Measurements from ENCODE around the gene CARMIL1. TPM values are rescaled to one million over a fixed set of nuclear protein-coding genes. Genes with fewer than 3 reads are reported as not detected.
"Not testable (repeated sequence)": the region's sequence is repeated elsewhere in the genome, so short reads cannot be mapped to it uniquely, and the experiment has no call there.

Gene CARMIL1
- total RNA-seq, 2 donors from 2014 or later = 3.5 to 4.8 TPM

DNA sequence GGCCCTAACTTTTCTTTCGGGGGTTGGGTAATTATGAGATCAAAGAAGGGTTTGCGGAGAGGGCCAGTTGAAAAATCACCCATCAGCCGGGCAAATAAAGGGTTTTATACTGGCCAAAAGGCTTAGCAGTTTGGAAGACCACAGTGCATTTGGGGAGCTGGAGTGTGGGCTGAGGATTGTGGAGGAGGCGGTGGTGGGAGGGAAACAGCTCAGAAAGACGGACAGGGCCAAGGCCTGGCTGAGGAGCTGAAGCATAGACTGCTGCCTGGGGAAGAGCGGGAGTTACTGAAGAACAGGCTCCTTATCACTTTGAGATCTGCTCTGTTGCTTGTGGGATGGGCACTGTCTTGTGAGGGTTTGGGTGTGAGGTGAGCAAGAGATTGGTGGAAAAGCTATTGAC, 144.2 kb downstream of the CARMIL1 start:
- DNase-seq (no peak), ATAC-seq (no peak)
- no peaks in the 10 kb centered on the region for H3K27me3 Mint-ChIP-seq
- no peaks in the 10 kb centered on the region for H3K36me3 Mint-ChIP-seq (ENCODE audit: low read depth)
- no peaks in the 10 kb centered on the region for H3K4me1 Mint-ChIP-seq
- H3K27ac Mint-ChIP-seq = no peak overlapping the region
- H3K4me3 Mint-ChIP-seq = no peak overlapping the region
- H3K9me3 ChIP-seq (ENCODE audit: control insufficient read depth, low read length, poor library complexity, severe bottlenecking) = no peaks in the 10 kb centered on the region

DNA sequence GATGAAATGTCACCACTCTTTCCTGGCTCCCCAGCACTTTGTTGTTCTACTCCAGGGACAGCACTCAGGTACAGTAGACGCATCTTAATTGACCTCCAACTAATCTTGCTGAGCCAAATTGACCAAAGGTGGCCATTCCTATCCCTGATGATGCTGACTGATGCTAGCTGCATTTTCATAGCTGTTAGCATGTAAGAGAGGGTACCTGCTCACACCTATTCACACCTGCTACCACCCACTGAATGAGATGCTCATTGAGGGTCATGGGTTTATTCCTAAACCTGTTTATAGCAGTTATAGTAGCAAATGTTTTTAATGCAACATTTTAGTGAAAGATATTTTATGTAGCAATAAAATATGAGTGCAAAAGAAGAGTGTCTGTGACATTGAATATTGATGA, 145.1 kb downstream of the CARMIL1 start:
- no peak overlapping the region for H3K4me3 Mint-ChIP-seq
- no peaks in the 10 kb centered on the region for H3K36me3 Mint-ChIP-seq (ENCODE audit: low read depth)
- ATAC-seq (no peak), DNase-seq (no peak)
- no peaks in the 10 kb centered on the region for H3K4me1 Mint-ChIP-seq
- H3K9me3 ChIP-seq (ENCODE audit: control insufficient read depth, low read length, poor library complexity, severe bottlenecking) = no peaks in the 10 kb centered on the region
- no peaks in the 10 kb centered on the region for H3K27me3 Mint-ChIP-seq
- peak overlapping the region; percentile 6 for H3K27ac Mint-ChIP-seq

DNA sequence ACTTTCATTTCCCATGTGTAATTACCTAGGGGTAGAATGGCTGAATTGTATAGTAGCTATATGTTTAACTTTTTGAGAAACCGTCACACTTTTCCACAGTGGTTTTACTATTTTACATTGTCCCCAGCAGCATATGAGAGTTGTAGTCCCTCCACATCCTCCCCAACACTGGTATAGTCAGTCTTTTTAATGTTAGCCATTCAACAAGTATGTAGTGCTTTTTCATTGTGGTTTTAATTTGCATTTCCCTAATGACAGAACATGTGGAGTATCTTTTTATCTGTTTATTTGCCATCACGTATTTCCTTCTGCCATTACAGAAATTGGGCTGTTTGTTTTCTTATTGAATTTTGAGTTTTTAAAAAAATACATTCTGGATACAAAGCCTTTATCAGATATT, 148.4 kb downstream of the CARMIL1 start:
- no peak overlapping the region for H3K4me3 Mint-ChIP-seq
- DNase-seq (no peak), ATAC-seq (no peak)
- H3K27me3 Mint-ChIP-seq = no peaks in the 10 kb centered on the region
- H3K27ac Mint-ChIP-seq = no peak overlapping the region
- no peaks in the 10 kb centered on the region for H3K36me3 Mint-ChIP-seq (ENCODE audit: low read depth)
- H3K9me3 ChIP-seq (ENCODE audit: control insufficient read depth, low read length, poor library complexity, severe bottlenecking) = no peaks in the 10 kb centered on the region
- no peaks in the 10 kb centered on the region for H3K4me1 Mint-ChIP-seq

DNA sequence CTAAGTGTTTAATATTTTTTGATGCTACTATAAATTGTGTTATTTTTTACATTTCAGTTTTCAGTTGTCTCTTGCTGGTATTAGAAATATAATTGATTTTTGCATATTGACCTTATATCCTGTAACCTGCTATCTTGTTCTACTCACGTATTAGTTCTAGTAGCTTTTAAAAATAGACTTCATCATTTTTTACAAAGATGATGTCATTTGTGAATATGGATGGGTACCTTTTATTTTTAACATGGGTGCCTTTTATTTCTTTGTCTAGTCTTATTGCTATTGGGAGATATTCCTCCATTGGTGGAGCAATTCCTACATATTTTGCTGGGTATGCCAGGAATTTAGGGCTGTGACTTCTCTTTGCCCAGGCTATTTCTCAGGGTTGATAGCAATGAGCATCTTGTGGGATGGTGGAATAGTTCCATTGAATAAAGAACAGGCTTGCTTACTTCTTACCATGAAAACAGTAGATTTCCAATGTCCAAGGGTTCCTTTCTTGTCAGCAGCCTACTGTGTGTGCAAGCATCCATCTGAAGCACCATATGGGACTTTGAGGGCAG, 149.7 kb downstream of the CARMIL1 start:
- Mint-ChIP-seq H3K27me3 (no peaks in the 10 kb centered on the region), H3K36me3 (ENCODE audit: low read depth) (no peaks in the 10 kb centered on the region), H3K27ac (no peak overlapping the region), H3K4me3 (no peak overlapping the region), H3K4me1 (no peaks in the 10 kb centered on the region)
- H3K9me3 ChIP-seq (ENCODE audit: control insufficient read depth, low read length, poor library complexity, severe bottlenecking) = no peaks in the 10 kb centered on the region
- DNase-seq (no peak), ATAC-seq (no peak)

DNA sequence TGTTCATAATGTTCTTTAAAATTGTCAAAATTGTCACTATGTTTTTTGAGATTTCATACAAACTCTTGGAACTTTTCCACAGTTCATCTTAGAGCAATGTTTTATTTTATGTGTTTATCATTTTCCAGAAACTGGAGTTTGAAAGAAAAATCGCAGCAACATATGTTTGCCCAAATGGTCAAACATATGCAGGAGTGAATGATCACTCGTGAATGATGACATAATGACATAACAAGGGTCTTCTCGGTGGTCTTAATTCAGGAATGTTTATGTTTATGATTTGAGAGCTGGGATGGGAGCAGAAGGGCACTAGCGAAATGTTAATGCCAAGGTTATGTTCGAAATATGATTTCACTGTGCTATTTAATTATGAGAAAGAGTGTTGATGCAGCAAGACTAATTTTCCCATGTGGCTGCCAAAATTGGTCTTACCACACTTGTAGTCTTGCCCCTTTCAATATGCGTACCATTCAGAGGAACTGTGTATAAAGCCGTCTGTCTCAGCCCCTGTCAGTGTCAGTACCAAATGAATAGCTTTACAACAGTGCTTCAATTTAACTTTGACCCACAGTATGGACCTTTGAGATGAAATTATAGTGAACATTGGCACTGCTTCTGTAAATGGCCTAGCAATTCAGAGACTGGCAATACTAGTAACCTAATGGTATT, 152.3 kb downstream of the CARMIL1 start:
- Mint-ChIP-seq H3K36me3 (ENCODE audit: low read depth) (no peaks in the 10 kb centered on the region), H3K4me3 (no peak overlapping the region), H3K27me3 (no peaks in the 10 kb centered on the region), H3K4me1 (no peaks in the 10 kb centered on the region), H3K27ac (no peak overlapping the region)
- DNase-seq (no peak), ATAC-seq (no peak)
- no peaks in the 10 kb centered on the region for H3K9me3 ChIP-seq (ENCODE audit: control insufficient read depth, low read length, poor library complexity, severe bottlenecking)

DNA sequence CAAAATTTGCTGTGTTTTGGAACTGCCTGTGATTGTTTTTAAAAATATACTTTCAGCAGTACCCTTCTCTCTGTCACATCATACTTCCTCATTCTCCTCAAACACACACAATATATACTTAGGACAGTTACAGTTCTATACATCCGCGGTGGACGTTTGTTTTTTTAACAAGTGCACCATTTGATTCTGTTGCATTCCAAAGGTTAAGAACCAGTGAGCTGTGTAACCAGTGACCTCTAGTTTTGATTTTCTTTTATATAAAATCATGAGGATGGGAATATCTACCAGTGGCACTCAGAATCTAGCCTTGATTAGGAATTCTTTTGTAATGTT, 152.8 kb downstream of the CARMIL1 start:
- no peak overlapping the region for H3K27ac Mint-ChIP-seq
- no peaks in the 10 kb centered on the region for H3K27me3 Mint-ChIP-seq
- ATAC-seq = no peak
- H3K4me1 Mint-ChIP-seq = no peaks in the 10 kb centered on the region
- H3K9me3 ChIP-seq (ENCODE audit: control insufficient read depth, low read length, poor library complexity, severe bottlenecking) = no peaks in the 10 kb centered on the region
- no peaks in the 10 kb centered on the region for H3K36me3 Mint-ChIP-seq (ENCODE audit: low read depth)
- no peak overlapping the region for H3K4me3 Mint-ChIP-seq
- DNase-seq = no peak

DNA sequence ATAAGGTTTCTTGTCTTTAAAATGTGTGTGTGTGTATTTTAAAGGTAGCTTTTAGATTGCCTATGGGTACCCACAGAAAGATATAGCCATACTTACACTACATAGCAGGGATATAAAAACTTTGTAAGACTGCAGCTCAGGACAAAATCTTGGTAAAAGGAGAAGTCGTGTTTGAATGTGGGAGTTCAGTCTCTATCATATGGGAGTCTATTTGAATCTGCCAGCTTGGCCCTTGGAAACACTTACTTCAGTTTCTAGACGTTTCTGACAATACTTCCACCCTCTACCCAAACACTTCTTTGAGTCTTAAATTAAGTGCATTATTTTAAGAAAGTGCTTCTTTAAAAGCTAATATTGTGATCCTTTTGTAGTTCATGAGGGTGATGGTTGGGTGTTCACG, 155.7 kb downstream of the CARMIL1 start:
- no peak overlapping the region for H3K4me3 Mint-ChIP-seq
- DNase-seq (no peak), ATAC-seq (no peak)
- H3K27ac Mint-ChIP-seq = no peak overlapping the region
- H3K36me3 Mint-ChIP-seq (ENCODE audit: low read depth) = no peaks in the 10 kb centered on the region
- H3K9me3 ChIP-seq (ENCODE audit: control insufficient read depth, low read length, poor library complexity, severe bottlenecking) = no peaks in the 10 kb centered on the region
- no peaks in the 10 kb centered on the region for H3K27me3 Mint-ChIP-seq
- H3K4me1 Mint-ChIP-seq = no peaks in the 10 kb centered on the region

DNA sequence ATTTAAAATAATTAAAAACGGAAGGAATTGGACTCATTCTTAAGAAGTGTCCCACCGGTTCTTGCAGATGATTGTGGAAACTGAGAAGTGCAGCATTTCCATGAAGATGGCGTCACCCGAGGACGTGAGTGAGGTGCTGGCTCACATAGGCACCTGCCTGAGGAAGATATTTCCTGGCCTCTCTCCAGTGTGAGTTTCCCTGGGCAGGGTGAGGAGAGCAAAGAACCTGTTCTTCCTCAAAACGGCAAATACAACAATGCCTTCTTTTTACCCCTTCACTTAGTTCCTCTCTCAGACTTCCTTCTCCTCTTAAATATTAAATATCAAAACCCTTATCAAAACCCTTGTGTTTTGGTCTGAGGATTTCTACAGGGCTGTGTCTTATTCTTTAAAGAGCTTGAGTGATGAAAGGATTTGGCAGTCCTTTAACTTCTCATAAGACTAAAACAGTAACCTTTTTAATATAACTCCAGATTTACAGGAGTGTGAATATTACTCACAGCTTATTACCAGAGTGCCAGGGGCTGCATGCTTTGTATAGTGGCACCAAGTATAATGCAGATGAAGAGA, 156.3 kb downstream of the CARMIL1 start:
- ATAC-seq = no peak
- DNase-seq = no peak

DNA sequence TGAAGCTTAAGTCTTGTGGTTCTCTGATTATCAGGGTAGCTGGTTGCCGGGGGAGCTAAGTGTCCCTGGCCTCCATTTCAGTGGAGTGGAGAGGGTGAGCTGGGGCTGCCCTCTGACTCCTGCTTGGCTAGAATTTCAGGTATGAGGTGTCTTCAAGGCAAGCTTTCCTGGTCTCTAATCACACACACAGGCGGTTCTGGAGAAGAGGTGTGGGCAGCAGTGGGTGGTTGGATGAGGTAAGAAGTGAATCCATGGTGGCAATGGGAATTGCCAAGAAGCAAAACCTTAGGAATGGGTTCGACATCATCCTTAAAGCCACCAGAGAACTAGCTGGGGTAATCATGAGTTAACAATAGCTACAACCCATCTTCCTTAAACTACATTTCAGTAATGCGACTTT, 157.6 kb downstream of the CARMIL1 start:
- H3K9me3 ChIP-seq (ENCODE audit: control insufficient read depth, low read length, poor library complexity, severe bottlenecking) = no peaks in the 10 kb centered on the region
- peaks cover 2% of the 10 kb centered on the region for H3K4me1 Mint-ChIP-seq
- H3K36me3 Mint-ChIP-seq (ENCODE audit: low read depth) = no peaks in the 10 kb centered on the region
- H3K27me3 Mint-ChIP-seq = no peaks in the 10 kb centered on the region
- no peak for ATAC-seq
- no peak overlapping the region for H3K4me3 Mint-ChIP-seq
- DNase-seq = no peak
- no peak overlapping the region for H3K27ac Mint-ChIP-seq

More for the DNA sequence above, 156.3 kb downstream of the CARMIL1 start:
- no peaks in the 10 kb centered on the region for H3K9me3 ChIP-seq (ENCODE audit: control insufficient read depth, low read length, poor library complexity, severe bottlenecking)
- Mint-ChIP-seq H3K27ac (no peak overlapping the region), H3K27me3 (no peaks in the 10 kb centered on the region), H3K4me3 (no peak overlapping the region), H3K36me3 (ENCODE audit: low read depth) (no peaks in the 10 kb centered on the region), H3K4me1 (no peaks in the 10 kb centered on the region)

DNA sequence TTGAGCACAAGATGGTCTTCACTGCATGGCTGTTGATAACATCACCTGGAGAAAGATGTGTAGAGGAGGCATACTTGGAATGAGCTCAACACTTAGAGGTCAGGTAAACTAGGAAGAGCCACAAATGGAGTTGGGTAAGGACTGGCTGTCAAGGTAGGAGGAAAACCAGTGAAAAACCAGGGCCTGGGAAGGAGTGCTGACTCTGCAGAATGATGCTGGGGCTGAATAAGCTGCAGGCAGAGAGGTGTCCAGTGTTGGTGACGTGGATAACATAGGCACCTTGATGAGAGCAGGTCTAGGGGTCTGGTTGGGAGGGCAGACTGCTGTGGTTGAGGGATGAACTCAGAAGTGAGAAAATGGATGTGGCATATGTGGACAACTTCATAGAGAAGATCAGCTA, 160.2 kb downstream of the CARMIL1 start:
- H3K27me3 Mint-ChIP-seq = no peaks in the 10 kb centered on the region

DNA sequence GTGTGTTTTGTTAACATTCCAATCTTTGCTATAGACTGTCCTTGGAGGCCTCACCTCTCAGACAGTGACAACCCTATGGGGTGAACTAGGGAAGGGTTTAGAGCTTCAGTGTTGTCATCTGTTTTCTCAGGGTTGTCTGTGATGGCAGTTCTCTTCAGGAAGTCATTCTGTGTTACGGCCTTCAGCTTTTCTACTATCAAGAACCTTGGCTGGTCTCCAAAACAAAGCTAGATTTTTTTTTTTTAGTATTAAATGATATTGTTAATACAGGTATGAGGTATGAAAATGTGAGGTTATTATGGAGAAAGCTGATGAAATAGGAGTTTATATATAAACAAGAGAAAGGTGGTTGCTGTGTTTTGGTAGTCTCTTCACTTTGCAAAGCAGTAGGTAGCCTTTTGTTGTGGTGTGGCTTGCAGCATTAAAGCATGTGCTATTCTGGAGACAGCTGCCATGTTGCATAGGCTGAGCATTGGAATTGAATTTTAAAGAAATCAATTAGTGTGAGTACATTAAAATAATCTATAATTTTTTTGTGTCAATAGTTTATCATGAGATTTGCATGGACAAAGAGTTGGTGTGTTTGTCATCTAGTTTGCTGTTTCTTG, 162.6 kb downstream of the CARMIL1 start:
- H3K36me3 Mint-ChIP-seq (ENCODE audit: low read depth) = no peaks in the 10 kb centered on the region
- H3K4me3 Mint-ChIP-seq = no peak overlapping the region
- peak; percentile 46 for ATAC-seq
- H3K9me3 ChIP-seq (ENCODE audit: control insufficient read depth, low read length, poor library complexity, severe bottlenecking) = no peaks in the 10 kb centered on the region
- DNase-seq = no peak
- H3K27ac Mint-ChIP-seq = peak overlapping the region; percentile 78
- H3K4me1 Mint-ChIP-seq = peaks cover 2% of the 10 kb centered on the region
- H3K27me3 Mint-ChIP-seq = no peaks in the 10 kb centered on the region

More for the DNA sequence above, 160.2 kb downstream of the CARMIL1 start:
- Mint-ChIP-seq H3K4me3 (no peak overlapping the region), H3K36me3 (ENCODE audit: low read depth) (no peaks in the 10 kb centered on the region), H3K27ac (no peak overlapping the region), H3K4me1 (peaks cover 2% of the 10 kb centered on the region)
- ATAC-seq = no peak
- H3K9me3 ChIP-seq (ENCODE audit: control insufficient read depth, low read length, poor library complexity, severe bottlenecking) = no peaks in the 10 kb centered on the region
- no peak for DNase-seq

DNA sequence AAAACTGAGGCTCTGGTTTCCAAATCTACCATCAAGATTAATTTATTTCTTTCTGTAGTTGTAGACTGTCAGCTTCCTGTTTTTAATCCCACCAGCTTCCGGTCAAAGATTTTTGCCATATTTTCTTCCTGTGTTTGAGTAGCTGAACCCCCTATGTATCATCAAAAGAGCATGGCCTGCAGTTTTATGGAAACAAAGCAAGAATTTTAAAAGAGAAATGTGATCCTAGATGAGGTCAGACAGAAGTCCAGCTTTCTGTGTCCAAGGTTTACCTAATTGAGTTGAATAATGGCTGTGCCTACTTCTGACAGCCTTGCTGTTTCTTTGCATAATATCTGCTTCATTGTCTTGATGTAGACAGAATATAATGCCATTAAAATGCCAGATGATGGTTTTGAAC, 163.7 kb downstream of the CARMIL1 start:
- H3K4me1 Mint-ChIP-seq = peaks cover 5% of the 10 kb centered on the region
- H3K9me3 ChIP-seq (ENCODE audit: control insufficient read depth, low read length, poor library complexity, severe bottlenecking) = no peaks in the 10 kb centered on the region
- no peak overlapping the region for H3K4me3 Mint-ChIP-seq
- DNase-seq (no peak), ATAC-seq (no peak)
- H3K27ac Mint-ChIP-seq = no peak overlapping the region
- H3K27me3 Mint-ChIP-seq = no peaks in the 10 kb centered on the region
- H3K36me3 Mint-ChIP-seq (ENCODE audit: low read depth) = no peaks in the 10 kb centered on the region

DNA sequence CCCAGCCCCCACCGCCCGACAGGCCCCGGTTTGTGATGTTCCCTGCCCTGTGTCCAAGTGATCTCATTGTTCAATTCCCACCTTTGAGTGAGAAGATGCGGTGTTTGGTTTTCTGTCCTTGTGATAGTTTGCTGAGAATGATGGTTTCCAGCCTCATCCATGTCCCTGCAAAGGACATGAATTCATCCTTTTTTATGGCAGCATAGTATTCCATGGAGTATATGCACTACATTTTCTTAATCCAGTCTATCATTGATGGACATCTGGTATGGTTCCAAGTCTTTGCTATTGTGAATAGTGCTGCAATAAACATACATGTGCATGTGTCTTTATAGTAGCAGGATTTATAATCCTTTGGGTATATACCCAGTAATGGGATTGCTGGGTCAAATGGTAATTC, 165.3 kb downstream of the CARMIL1 start:
- not testable (repeated sequence) for H3K36me3 Mint-ChIP-seq (ENCODE audit: low read depth); H3K4me3 Mint-ChIP-seq

More for the DNA sequence above, 165.3 kb downstream of the CARMIL1 start:
- not testable (repeated sequence) for H3K9me3 ChIP-seq (ENCODE audit: control insufficient read depth, low read length, poor library complexity, severe bottlenecking); DNase-seq; H3K4me1 Mint-ChIP-seq; H3K27ac Mint-ChIP-seq; ATAC-seq; H3K27me3 Mint-ChIP-seq
